HG02571 (cell line): Measurements from ENCODE around the gene PCYT1B.
"Not testable (repeated sequence)": the region's sequence is repeated elsewhere in the genome, so short reads cannot be mapped to it uniquely, and the experiment has no call there.

Experiments
- ATAC-seq: cut with Tn5 transposase; IDR thresholded peaks from one replicate; pipeline ENCODE4 v1.9.1; 2021; ENCODE audit warnings: mild to moderate bottlenecking, moderate library complexity; ENCODE audit not compliant: unreplicated experiment

Gene PCYT1B

GRCh38 chrX:24646745-24647182, 383 bp downstream of the PCYT1B start:
- ATAC-seq = no peak

DNA sequence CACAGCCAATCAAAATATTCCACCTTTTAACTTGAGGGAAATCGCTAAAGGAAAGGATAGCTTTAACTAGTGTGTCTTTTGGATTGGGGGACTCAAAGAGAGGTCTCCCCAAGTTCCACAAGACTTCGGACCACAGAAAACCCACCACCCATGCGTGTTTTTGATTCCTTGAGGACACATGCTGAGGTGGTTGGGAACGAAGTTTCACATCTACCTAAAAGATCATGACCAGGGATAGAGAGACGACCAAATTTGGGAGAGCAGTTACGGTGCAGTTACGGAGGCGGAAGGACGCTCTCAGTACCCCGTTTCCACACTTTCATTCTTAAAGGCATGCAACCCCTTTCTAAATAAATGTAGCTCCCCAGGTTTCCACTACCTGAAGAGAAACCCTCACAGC, 1.1 kb downstream of the PCYT1B start:
- ATAC-seq = no peak

DNA sequence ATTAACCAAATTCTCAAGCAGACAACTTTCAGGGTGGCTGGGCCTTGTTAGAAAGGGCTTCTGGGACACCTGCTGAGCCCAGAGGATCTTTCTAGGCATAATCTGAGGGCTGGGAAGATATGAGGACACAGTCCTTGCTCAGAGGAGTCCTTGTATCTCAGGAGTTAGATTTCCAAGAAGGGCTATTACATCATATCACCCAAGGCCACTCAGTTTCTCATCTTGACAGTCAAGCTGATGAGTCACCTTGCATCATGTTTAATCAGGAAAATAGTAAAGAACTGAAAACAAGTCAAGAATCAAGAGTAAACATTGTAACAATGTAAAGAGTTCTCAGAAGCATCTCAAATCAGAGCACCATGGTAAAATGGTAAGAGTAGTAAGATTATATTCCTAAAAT, 4.0 kb downstream of the PCYT1B start:
- no peak for ATAC-seq

- ATAC-seq = no peak
Observed at GRCh38 chrX:24629701-24630100, 17.4 kb downstream of the PCYT1B start.

- ATAC-seq = no peak
Observed at GRCh38 chrX:24619647-24620046, 27.5 kb downstream of the PCYT1B start.

DNA sequence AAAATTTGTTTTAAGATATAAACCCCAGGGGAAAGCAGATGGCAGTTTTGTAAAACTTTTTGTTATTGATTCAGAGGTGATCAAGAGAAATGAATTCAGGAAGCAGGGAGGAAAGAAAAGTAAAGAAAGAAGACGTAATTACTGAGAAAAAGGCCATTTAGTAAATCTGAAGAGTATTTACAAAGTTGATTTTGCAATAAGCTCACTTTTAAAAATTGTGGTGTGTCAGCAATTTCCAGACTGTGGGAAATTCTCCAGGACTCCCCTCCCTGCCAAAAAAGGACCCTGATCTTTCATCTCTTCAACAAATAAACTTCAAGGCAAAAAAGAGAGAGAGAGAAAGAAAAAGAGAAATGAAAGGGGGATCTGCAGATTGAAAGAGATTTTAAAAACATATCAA, 36.6 kb downstream of the PCYT1B start:
- ATAC-seq = no peak

DNA sequence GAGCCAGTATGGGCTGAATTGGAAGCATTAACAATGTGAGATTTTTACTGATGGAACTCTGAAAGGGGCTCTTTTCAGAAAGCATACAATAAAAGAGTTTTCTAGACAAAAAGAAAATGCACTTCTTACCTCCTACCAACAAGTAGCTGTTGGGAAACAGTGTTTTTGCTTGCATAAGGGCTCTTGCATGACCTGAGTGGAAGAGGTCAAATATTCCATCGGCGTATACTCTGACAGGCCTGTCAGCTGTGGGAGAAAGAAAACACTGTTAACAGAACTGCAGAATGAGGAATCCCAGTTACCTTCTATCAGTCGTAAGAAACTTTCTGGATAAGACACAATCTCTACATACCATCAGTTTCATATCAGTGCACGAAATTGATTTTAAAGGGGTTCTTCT, 39.5 kb downstream of the PCYT1B start:
- ATAC-seq = no peak

GRCh38 chrX:24605941-24606340, 41.2 kb downstream of the PCYT1B start:
- ATAC-seq = not testable (repeated sequence)

GRCh38 chrX:24603191-24603590, 44.0 kb downstream of the PCYT1B start:
- no peak for ATAC-seq

- no peak for ATAC-seq
Observed at GRCh38 chrX:24601858-24602257, 45.3 kb downstream of the PCYT1B start.

- ATAC-seq = no peak
Observed at GRCh38 chrX:24594501-24594900, 52.6 kb downstream of the PCYT1B start.

DNA sequence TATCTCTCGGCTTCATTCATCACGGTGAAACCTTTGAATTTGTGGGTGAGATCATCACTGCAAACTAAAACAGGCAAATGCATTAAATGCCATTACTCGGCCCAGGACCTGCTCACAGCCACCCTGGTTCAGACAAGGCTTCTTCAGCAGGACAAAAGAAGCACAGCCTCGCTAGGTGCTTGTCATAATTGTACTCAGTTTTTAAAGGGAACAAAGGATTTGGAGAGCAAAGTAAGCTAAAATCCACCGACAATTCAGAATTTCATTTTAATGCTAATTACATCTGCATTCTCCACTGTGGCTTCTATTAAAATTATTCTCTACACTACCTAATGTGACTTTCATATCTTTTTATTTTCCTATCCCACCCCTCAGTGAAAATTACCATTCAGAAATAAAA, 57.0 kb downstream of the PCYT1B start:
- no peak for ATAC-seq

DNA sequence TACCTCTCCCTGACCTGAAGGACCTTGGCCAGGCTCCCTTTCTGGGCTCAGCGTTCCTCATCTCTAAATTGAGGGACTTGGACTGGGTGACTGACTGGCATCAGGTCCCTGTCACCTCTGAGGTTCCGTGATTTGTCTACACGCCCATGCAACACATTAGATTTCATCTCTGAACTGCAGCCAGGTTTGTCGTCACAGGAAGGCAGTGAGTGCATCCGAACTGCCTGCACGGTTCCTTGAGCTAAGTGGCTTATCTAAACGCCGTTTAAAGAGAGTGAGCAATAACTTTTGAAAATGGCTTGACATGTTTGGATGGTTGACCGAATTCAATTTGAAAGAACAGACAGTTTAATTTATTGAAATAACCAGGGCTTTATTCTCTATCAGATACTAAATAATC, 70.1 kb downstream of the PCYT1B start:
- ATAC-seq = no peak

DNA sequence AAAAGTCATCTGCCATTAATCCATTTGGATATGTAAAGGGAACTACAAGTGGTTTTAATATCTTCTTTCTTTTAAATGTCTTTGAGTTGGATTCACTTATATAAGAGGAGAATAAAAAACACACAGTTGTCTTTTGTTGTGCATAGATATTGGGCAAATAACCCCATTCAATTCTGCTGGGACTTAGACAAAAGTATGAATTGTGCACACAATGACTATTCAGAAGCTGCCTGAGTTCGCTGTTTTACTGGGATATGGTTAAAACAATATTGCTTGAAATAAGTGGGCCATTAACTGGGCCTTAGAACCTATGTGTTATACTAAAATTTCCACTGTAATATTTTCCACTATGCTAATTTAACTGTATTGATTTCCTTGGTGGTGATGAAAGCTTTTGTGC, 71.7 kb downstream of the PCYT1B start:
- no peak for ATAC-seq

GRCh38 chrX:24574743-24575142, 72.4 kb downstream of the PCYT1B start:
- ATAC-seq = no peak

GRCh38 chrX:24567169-24567568, 80.0 kb downstream of the PCYT1B start:
- no peak for ATAC-seq

- ATAC-seq = no peak
Observed at GRCh38 chrX:24566240-24566639, 80.9 kb downstream of the PCYT1B start.

- no peak for ATAC-seq
Observed at GRCh38 chrX:24563291-24564010, 83.7 kb downstream of the PCYT1B start.

GRCh38 chrX:24561121-24561520, 86.0 kb downstream of the PCYT1B start:
- ATAC-seq = no peak

GRCh38 chrX:24553011-24553410, 94.1 kb downstream of the PCYT1B start:
- ATAC-seq = no peak

- ATAC-seq = no peak
Observed at GRCh38 chrX:24550166-24550565, 97.0 kb downstream of the PCYT1B start.

DNA sequence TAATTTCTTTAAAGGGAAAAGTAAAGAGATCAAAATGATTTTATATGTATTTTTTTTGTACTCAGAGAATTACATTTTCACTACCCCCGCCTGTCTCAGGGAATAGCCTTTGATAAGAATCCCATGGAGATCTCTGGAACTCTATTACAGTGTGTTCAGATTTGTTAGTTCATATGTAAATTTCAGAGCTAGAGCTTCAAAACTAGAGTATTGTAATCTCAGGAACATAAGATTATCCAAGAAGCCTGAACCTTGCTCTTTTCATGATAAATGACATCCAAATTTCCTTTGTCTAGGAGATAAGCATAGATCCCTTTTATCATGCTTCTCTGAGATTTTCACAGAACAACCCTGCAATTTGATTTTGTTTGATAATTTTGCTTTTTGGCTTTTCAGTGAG, 99.2 kb downstream of the PCYT1B start:
- ATAC-seq = no peak

GRCh38 chrX:24542756-24543155, 104.4 kb downstream of the PCYT1B start:
- no peak for ATAC-seq
